Nephron (organoid): ENCODE measurements around the gene SRGAP3.

Source experiments
- H3K27ac Mint-ChIP-seq, 3 experiments: 2 replicates each; pipeline ENCODE4 v1.8.0; 2020; ENCODE audit warnings: mixed read lengths in 3 of 3, mild to moderate bottlenecking in 2 of 3, moderate library complexity in 1 of 3
- H3K27me3 Mint-ChIP-seq: 2 replicates; pipeline ENCODE4 v1.8.0; 2021; ENCODE audit warnings: low read depth, mild to moderate bottlenecking, moderate library complexity, mixed read lengths
- H3K36me3 Mint-ChIP-seq: 2 replicates; pipeline ENCODE4 v1.8.0; 2020; ENCODE audit warnings: low read depth, mixed read lengths
- H3K4me1 Mint-ChIP-seq: 2 replicates; pipeline ENCODE4 v1.8.0; 2020; ENCODE audit warnings: mixed read lengths
- H3K4me3 Mint-ChIP-seq, 3 experiments: 2 replicates each; pipeline ENCODE4 v1.8.0; 2020; ENCODE audit warnings: mild to moderate bottlenecking in 3 of 3, mixed read lengths in 3 of 3, moderate library complexity in 2 of 3
- H3K9me3 Mint-ChIP-seq: 2 replicates; pipeline ENCODE4 v1.8.0; 2020; ENCODE audit warnings: mixed read lengths
- CTCF ChIP-seq, 3 experiments: fragments of 200-600 bp; sonication (generic); IDR thresholded peaks; one replicate each; pipeline ENCODE4 v1.5.0; 2021; ENCODE audit warnings: antibody characterized with exemption in 3 of 3; ENCODE audit not compliant: unreplicated experiment in 3 of 3

SRGAP3 gene

GRCh38 chr3:9233814-9234600 is 15.4 kb downstream of the SRGAP3 start:
- H3K9me3 Mint-ChIP-seq: no peaks in the 10 kb centered on the region
- H3K4me1 Mint-ChIP-seq: peaks cover 78% of the 10 kb centered on the region
- H3K27ac Mint-ChIP-seq: peak overlapping the region in 2 of 3 experiments; percentile 44 to 70
- no peak for TF ChIP-seq CTCF (IDR thresholded peaks at IDR 0.05; ENCODE audit: unreplicated experiment in 3 of 3)
- no peak overlapping the region for H3K4me3 Mint-ChIP-seq
- no peaks in the 10 kb centered on the region for H3K27me3 Mint-ChIP-seq
- peaks cover 17% of the 10 kb centered on the region for H3K36me3 Mint-ChIP-seq

- Mint-ChIP-seq H3K4me3 (no peak overlapping the region), H3K36me3 (peaks cover 17% of the 10 kb centered on the region), H3K27ac (peak overlapping the region in 2 of 3 experiments; percentile 42 to 70), H3K4me1 (peaks cover 76% of the 10 kb centered on the region), H3K9me3 (no peaks in the 10 kb centered on the region), H3K27me3 (no peaks in the 10 kb centered on the region)
- TF ChIP-seq CTCF (IDR thresholded peaks at IDR 0.05; ENCODE audit: unreplicated experiment in 3 of 3): no peak
Observed at GRCh38 chr3:9233101-9233500, 16.3 kb downstream of the SRGAP3 start.

DNA sequence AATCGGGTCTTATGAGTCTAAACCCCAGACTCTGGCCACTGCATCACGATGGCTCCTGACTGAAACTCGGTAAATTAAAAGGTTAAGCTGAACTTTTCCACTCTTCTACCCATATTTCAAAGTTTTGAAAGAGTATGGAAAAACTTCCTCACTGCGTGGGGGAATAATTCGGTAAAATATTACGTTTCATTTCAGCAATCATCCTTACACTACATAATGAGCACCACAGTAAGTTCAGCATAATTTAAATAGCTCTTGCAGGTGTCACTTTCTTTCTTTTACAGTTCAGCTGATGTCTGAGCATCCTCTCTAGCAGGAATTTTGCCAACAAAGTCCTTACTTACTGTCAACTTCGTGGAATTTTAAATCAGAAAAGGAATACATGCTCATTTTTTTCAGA is 17.5 kb downstream of the SRGAP3 start:
- peaks cover 79% of the 10 kb centered on the region for H3K4me1 Mint-ChIP-seq
- H3K27ac Mint-ChIP-seq: peak overlapping the region; percentile 15 to 84 (median 70)
- no peaks in the 10 kb centered on the region for H3K9me3 Mint-ChIP-seq

GRCh38 chr3:9231471-9231870 is 18.0 kb downstream of the SRGAP3 start:
- Mint-ChIP-seq H3K4me3 (peak overlapping the region in 1 of 3 experiments; percentile 25), H3K27ac (peak overlapping the region in 2 of 3 experiments; percentile 70 to 84), H3K9me3 (no peaks in the 10 kb centered on the region), H3K27me3 (no peaks in the 10 kb centered on the region), H3K36me3 (peaks cover 13% of the 10 kb centered on the region), H3K4me1 (peaks cover 83% of the 10 kb centered on the region)
- no peak for TF ChIP-seq CTCF (IDR thresholded peaks at IDR 0.05; ENCODE audit: unreplicated experiment in 3 of 3)

More for the DNA sequence above, 17.5 kb downstream of the SRGAP3 start:
- no peak for TF ChIP-seq CTCF (IDR thresholded peaks at IDR 0.05; ENCODE audit: unreplicated experiment in 3 of 3)
- Mint-ChIP-seq H3K27me3 (no peaks in the 10 kb centered on the region), H3K36me3 (peaks cover 15% of the 10 kb centered on the region), H3K4me3 (no peak overlapping the region)

GRCh38 chr3:9231006-9231405 is 18.4 kb downstream of the SRGAP3 start:
- TF ChIP-seq CTCF (IDR thresholded peaks at IDR 0.05; ENCODE audit: unreplicated experiment in 3 of 3): no peak
- Mint-ChIP-seq H3K9me3 (no peaks in the 10 kb centered on the region), H3K4me3 (no peak overlapping the region), H3K27me3 (no peaks in the 10 kb centered on the region), H3K36me3 (peaks cover 8% of the 10 kb centered on the region), H3K27ac (peak overlapping the region in 2 of 3 experiments; percentile 70 to 84), H3K4me1 (peaks cover 85% of the 10 kb centered on the region)

DNA sequence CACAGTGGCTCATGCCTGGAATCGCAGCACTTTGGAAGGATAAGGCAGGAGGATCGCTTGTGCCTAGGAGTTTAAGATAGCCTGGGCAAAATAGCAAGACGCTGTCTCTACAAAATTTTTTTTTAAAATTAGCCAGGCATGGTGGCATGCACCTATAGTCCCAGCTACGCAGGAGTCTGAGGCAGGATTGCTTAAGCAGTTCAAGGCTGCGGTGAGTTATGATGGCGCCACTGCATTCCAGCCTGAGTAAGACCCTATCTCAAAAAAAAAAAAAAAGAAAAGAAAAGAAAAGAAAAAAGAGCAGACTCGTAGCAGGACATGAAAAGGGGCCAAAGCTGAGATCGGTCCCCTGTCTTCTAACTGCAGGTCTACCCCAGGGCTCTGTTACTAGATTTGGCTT is 18.9 kb downstream of the SRGAP3 start:
- no peak overlapping the region for H3K4me3 Mint-ChIP-seq
- no peak for TF ChIP-seq CTCF (IDR thresholded peaks at IDR 0.05; ENCODE audit: unreplicated experiment in 3 of 3)
- H3K9me3 Mint-ChIP-seq: no peaks in the 10 kb centered on the region
- peaks cover 85% of the 10 kb centered on the region for H3K4me1 Mint-ChIP-seq
- H3K27me3 Mint-ChIP-seq: no peaks in the 10 kb centered on the region
- H3K36me3 Mint-ChIP-seq: peaks cover 5% of the 10 kb centered on the region
- peak overlapping the region in 2 of 3 experiments; percentile 70 to 84 for H3K27ac Mint-ChIP-seq
